Ovary (tissue), 1 donor: ENCODE results near the gene TUBB2A.

Source experiments
- EP300 ChIP-seq: sonication (generic); formaldehyde crosslinking; IDR thresholded peaks from one replicate; pipeline ENCODE4 v1.6.1; 2017; ENCODE audit warnings: antibody characterized with exemption
- POLR2A ChIP-seq: fragments of 450-650 bp; IDR thresholded peaks from one replicate; pipeline ENCODE4 v1.6.1; 2017; ENCODE audit warnings: antibody characterized with exemption, mild to moderate bottlenecking, moderate library complexity

GRCh38 chr6:3136292-3137011, 20.9 kb downstream of the TUBB2A start:
- no peak for TF ChIP-seq EP300
- TF ChIP-seq POLR2A: no peak
